Suprapubic skin (tissue), 4 donors: Measurements from ENCODE around the gene IL24.

Source experiments
- CTCF ChIP-seq, 2 donors: fragments of 200-600 bp in 1 of 2; fragments of 450-650 bp in 1 of 2; sonication (generic) in 1 of 2; IDR thresholded peaks; one replicate each; pipeline ENCODE4 v1.5.1; 2016 to 2019; ENCODE audit warnings: antibody characterized with exemption in 2 of 2, mild to moderate bottlenecking in 1 of 2, moderate library complexity in 1 of 2
- EP300 ChIP-seq: sonication (generic); formaldehyde crosslinking; IDR thresholded peaks from one replicate; pipeline ENCODE4 v1.6.1; 2017; ENCODE audit warnings: antibody characterized with exemption
- POLR2A ChIP-seq, 2 donors: fragments of 450-650 bp; IDR thresholded peaks; one replicate each; pipeline ENCODE4 v1.6.1; 2017; ENCODE audit warnings: antibody characterized with exemption in 2 of 2, mild to moderate bottlenecking in 2 of 2, moderate library complexity in 2 of 2
- POLR2AphosphoS5 ChIP-seq, 3 donors: sonication (generic); formaldehyde crosslinking; IDR thresholded peaks; one replicate each; pipeline ENCODE4 v1.6.1; 2017; ENCODE audit warnings: antibody characterized with exemption in 3 of 3

- no peak for TF ChIP-seq CTCF (IDR thresholded peaks at IDR 0.05)
- TF ChIP-seq POLR2A (IDR thresholded peaks at IDR 0.05), result no peak
- no peak for TF ChIP-seq EP300
- TF ChIP-seq POLR2AphosphoS5 (IDR thresholded peaks at IDR 0.05), result no peak
Observed at GRCh38 chr1:206937425-206937824, 40.2 kb downstream of the IL24 start.
